Ishikawa (cell line): ENCODE data around the gene MICALL2.

Experiments used
- CEBPB ChIP-seq: IDR thresholded peaks from 2 replicates; pipeline ENCODE4 v1.6.1; 2012
- EGR1 ChIP-seq: IDR thresholded peaks from 2 replicates; pipeline ENCODE4 v1.6.1; 2012
- EP300 ChIP-seq: IDR thresholded peaks from 2 replicates; pipeline ENCODE4 v1.6.1; 2012; ENCODE audit warnings: borderline replicate concordance
- FOXM1 ChIP-seq: IDR thresholded peaks from 2 replicates; pipeline ENCODE4 v1.6.1; 2012; ENCODE audit warnings: low read depth, borderline replicate concordance
- MAX ChIP-seq: IDR thresholded peaks from 2 replicates; pipeline ENCODE4 v1.6.1; 2012
- NFIC ChIP-seq: IDR thresholded peaks from 2 replicates; pipeline ENCODE4 v1.6.1; 2012
- RAD21 ChIP-seq: IDR thresholded peaks from 2 replicates; pipeline ENCODE4 v1.6.1; 2012; ENCODE audit warnings: low read depth
- REST ChIP-seq: IDR thresholded peaks from 2 replicates; pipeline ENCODE4 v1.6.1; 2012; ENCODE audit warnings: low read depth, mild to moderate bottlenecking
- TAF1 ChIP-seq: IDR thresholded peaks from 2 replicates; pipeline ENCODE4 v1.6.1; 2012; ENCODE audit warnings: low read depth, mild to moderate bottlenecking
- TCF12 ChIP-seq: IDR thresholded peaks from 2 replicates; pipeline ENCODE4 v1.6.1; 2012; ENCODE audit warnings: low read depth
- USF1 ChIP-seq: IDR thresholded peaks from 2 replicates; pipeline ENCODE4 v1.6.1; 2012
- YY1 ChIP-seq: IDR thresholded peaks from 2 replicates; pipeline ENCODE4 v1.6.1; 2012; ENCODE audit warnings: low read depth
- ZBTB7A ChIP-seq: IDR thresholded peaks from 2 replicates; pipeline ENCODE4 v1.6.1; 2012; ENCODE audit warnings: low read depth

GRCh38 chr7:1450431-1450830 is 8.8 kb downstream of the MICALL2 start:
- TF ChIP-seq CEBPB (no peak), ZBTB7A (no peak), EP300 (no peak), MAX (no peak), RAD21 (no peak), EGR1 (no peak), YY1 (no peak), USF1 (no peak), TCF12 (no peak), NFIC (no peak), TAF1 (no peak), FOXM1 (no peak), REST (no peak)
